Erythroblast (primary cell): ENCODE results near the gene DPM3.

Experiments
- GATA1 ChIP-seq: IDR thresholded peaks from 2 replicates; pipeline ENCODE4 v1.6.1; 2011; ENCODE audit warnings: low read depth, mild to moderate bottlenecking, control low read depth, low read length, moderate library complexity
- POLR2A ChIP-seq: IDR thresholded peaks from 2 replicates; pipeline ENCODE4 v1.6.1; 2011; ENCODE audit warnings: mild to moderate bottlenecking, low read length

GRCh38 chr1:155091071-155092051 is 49.0 kb downstream of the DPM3 start:
- TF ChIP-seq POLR2A = no peak
- TF ChIP-seq GATA1 = no peak
